Upper lobe of left lung (tissue), 4 donors: ENCODE data around the gene SPRED2.

Experiments used
- EP300 ChIP-seq, 4 donors: sonication (generic); formaldehyde crosslinking; IDR thresholded peaks; one replicate each; pipeline ENCODE4 v1.5.1; 2017; ENCODE audit warnings: antibody characterized with exemption in 4 of 4, control low read depth in 2 of 4
- POLR2A ChIP-seq, 4 donors: fragments of 450-650 bp; IDR thresholded peaks; one replicate each; pipeline ENCODE4 v1.5.1; 2016 to 2017; ENCODE audit warnings: antibody characterized with exemption in 4 of 4, mild to moderate bottlenecking in 2 of 4
- TF ChIP-seq, protein P1 (sequence below), 6 experiments: fragments of 450-650 bp in 4 of 6; fragments of 200-600 bp in 2 of 6; sonication (generic) in 2 of 6; IDR thresholded peaks; one replicate each; pipeline ENCODE4 v1.5.1; 2016 to 2019; ENCODE audit warnings: antibody characterized with exemption in 6 of 6

DNA sequence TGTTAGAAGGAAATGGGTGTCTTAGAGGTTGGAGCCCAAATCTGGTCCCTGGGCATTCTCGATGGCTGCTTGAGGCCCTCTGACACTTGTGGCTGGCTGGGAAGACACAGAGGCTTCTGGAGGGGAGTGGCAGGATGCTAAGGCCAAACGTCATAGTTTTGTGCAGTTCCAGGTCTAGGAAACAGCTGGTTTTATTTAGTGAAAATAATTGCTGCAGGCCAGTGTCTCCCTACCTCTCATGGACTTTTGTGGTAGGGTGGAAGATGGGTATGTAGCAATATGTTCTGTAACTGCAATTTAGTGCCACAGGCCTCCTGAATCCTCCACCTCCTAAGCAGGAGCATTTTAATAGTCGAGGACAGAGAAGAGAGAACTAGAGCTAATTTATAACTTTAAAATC is 32.2 kb upstream of the SPRED2 start:
- TF ChIP-seq, protein P1, sequence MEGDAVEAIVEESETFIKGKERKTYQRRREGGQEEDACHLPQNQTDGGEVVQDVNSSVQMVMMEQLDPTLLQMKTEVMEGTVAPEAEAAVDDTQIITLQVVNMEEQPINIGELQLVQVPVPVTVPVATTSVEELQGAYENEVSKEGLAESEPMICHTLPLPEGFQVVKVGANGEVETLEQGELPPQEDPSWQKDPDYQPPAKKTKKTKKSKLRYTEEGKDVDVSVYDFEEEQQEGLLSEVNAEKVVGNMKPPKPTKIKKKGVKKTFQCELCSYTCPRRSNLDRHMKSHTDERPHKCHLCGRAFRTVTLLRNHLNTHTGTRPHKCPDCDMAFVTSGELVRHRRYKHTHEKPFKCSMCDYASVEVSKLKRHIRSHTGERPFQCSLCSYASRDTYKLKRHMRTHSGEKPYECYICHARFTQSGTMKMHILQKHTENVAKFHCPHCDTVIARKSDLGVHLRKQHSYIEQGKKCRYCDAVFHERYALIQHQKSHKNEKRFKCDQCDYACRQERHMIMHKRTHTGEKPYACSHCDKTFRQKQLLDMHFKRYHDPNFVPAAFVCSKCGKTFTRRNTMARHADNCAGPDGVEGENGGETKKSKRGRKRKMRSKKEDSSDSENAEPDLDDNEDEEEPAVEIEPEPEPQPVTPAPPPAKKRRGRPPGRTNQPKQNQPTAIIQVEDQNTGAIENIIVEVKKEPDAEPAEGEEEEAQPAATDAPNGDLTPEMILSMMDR (IDR thresholded peaks at IDR 0.05), result no peak
- TF ChIP-seq EP300 (IDR thresholded peaks at IDR 0.05) (no peak), POLR2A (IDR thresholded peaks at IDR 0.05) (no peak)
